Neuronal stem cell (in vitro differentiated cells): ENCODE data around the gene GABRA4. TPM values are rescaled to one million over a fixed set of nuclear protein-coding genes. Genes with fewer than 3 reads are reported as not detected.

Experiments
- DNase-seq: peaks from one replicate; pipeline ENCODE4 v3.0.0-alpha.2; 2013; ENCODE audit warnings: low spot score
- H2AFZ ChIP-seq: one replicate; pipeline ENCODE4 v1.6.1; 2013; ENCODE audit warnings: mild to moderate bottlenecking, low read length, inconsistent platforms
- H2AK5ac ChIP-seq: 2 replicates; pipeline ENCODE4 v1.6.1; 2013; ENCODE audit warnings: low read depth, mild to moderate bottlenecking, inconsistent platforms, low read length, moderate library complexity, mixed read lengths
- H2BK120ac ChIP-seq: 2 replicates; pipeline ENCODE4 v1.6.1; 2013; ENCODE audit warnings: low read depth, mild to moderate bottlenecking, inconsistent platforms, low read length, moderate library complexity, mixed read lengths
- H2BK12ac ChIP-seq: one replicate; pipeline ENCODE4 v1.6.1; 2013; ENCODE audit warnings: low read length, inconsistent platforms
- H2BK15ac ChIP-seq: 2 replicates; pipeline ENCODE4 v1.6.1; 2013; ENCODE audit warnings: mild to moderate bottlenecking, low read length, inconsistent platforms, mixed read lengths
- H2BK5ac ChIP-seq: one replicate; pipeline ENCODE4 v1.6.1; 2013; ENCODE audit warnings: inconsistent platforms, mild to moderate bottlenecking, low read length, moderate library complexity
- H3K14ac ChIP-seq: one replicate; pipeline ENCODE4 v1.6.1; 2013; ENCODE audit warnings: low read length, inconsistent platforms
- H3K18ac ChIP-seq: 2 replicates; pipeline ENCODE4 v1.6.1; 2013; ENCODE audit warnings: low read length, inconsistent platforms
- H3K23ac ChIP-seq: 2 replicates; pipeline ENCODE4 v1.6.1; 2013; ENCODE audit warnings: low read depth, mild to moderate bottlenecking, mixed read lengths, low read length, inconsistent platforms; ENCODE audit not compliant: poor library complexity
- H3K27ac ChIP-seq: replicated peaks from 3 replicates; pipeline ENCODE4 v1.5.1; 2013; ENCODE audit warnings: low read length, inconsistent platforms
- H3K27me3 ChIP-seq, 3 experiments: 2 replicates each; pipeline ENCODE4 v1.6.1; 2013; ENCODE audit warnings: low read length in 3 of 3, mild to moderate bottlenecking in 2 of 3, inconsistent platforms in 1 of 3, low read depth in 1 of 3, mixed read lengths in 1 of 3, moderate library complexity in 1 of 3; ENCODE audit not compliant: control insufficient read depth in 3 of 3, insufficient read depth in 3 of 3
- H3K36me3 ChIP-seq, 2 donors: replicated peaks in 1 of 2; 2 replicates each; pipeline ENCODE4 v1.6.1; 2013; ENCODE audit warnings: low read length in 2 of 2; ENCODE audit not compliant: control insufficient read depth in 2 of 2, insufficient read depth in 2 of 2
- H3K4ac ChIP-seq: 2 replicates; pipeline ENCODE4 v1.6.1; 2013; ENCODE audit warnings: inconsistent platforms, mild to moderate bottlenecking, low read length, moderate library complexity
- H3K4me1 ChIP-seq, 2 donors: 1 replicate in 1 of 2; 2 replicates in 1 of 2; pipeline ENCODE4 v1.6.1; 2013; ENCODE audit warnings: low read length in 2 of 2, low read depth in 1 of 2; ENCODE audit not compliant: control insufficient read depth in 2 of 2, insufficient read depth in 1 of 2
- H3K4me2 ChIP-seq: one replicate; pipeline ENCODE4 v1.6.1; 2013; ENCODE audit warnings: mild to moderate bottlenecking, low read length, inconsistent platforms; ENCODE audit not compliant: insufficient read depth, poor library complexity, severe bottlenecking
- H3K4me3 ChIP-seq, 2 donors: 2 replicates each; pipeline ENCODE4 v1.5.1; 2013; ENCODE audit warnings: low read length in 2 of 2, mild to moderate bottlenecking in 2 of 2, inconsistent platforms in 1 of 2, moderate library complexity in 1 of 2
- H3K79me1 ChIP-seq: one replicate; pipeline ENCODE4 v1.6.1; 2013; ENCODE audit warnings: low read depth, mild to moderate bottlenecking, inconsistent platforms, low read length, moderate library complexity
- H3K9ac ChIP-seq: one replicate; pipeline ENCODE4 v1.6.1; 2013; ENCODE audit warnings: mild to moderate bottlenecking, low read depth, low read length, inconsistent platforms; ENCODE audit not compliant: poor library complexity
- H3K9me3 ChIP-seq, 2 donors: replicated peaks in 1 of 2; 2 replicates each; pipeline versions ENCODE3 to v1.6.1; 2013; ENCODE audit warnings: low read length in 2 of 2, mild to moderate bottlenecking in 2 of 2, inconsistent platforms in 1 of 2, low read depth in 1 of 2, mixed read lengths in 1 of 2, moderate library complexity in 1 of 2; ENCODE audit not compliant: control insufficient read depth in 2 of 2, insufficient read depth in 1 of 2
- H4K8ac ChIP-seq: one replicate; pipeline ENCODE4 v1.6.1; 2013; ENCODE audit warnings: low read depth, mild to moderate bottlenecking, inconsistent platforms, low read length, moderate library complexity
- H4K91ac ChIP-seq: one replicate; pipeline ENCODE4 v1.6.1; 2013; ENCODE audit warnings: low read length, low read depth, mild to moderate bottlenecking, inconsistent platforms; ENCODE audit not compliant: poor library complexity
- WGBS, 2 donors: extraction: QIAGEN DNeasy Blood & Tissue Kit; methylation state at CpG; one replicate each; pipeline ENCODE4 v1.1.7; 2013; ENCODE audit warnings: missing lambda C conversion rate in 2 of 2, mixed read lengths in 1 of 2; ENCODE audit not compliant: insufficient read length in 2 of 2, insufficient replicate concordance in 1 of 2; ENCODE audit errors: extremely low coverage in 2 of 2; 5-methylcytosine and 5-hydroxymethylcytosine counted together
- polyA plus RNA-seq, 2 experiments: library from polyadenylated mRNA; stranded (reverse); fragments of 200-250 nt; gene quantifications; one replicate each; pipeline ENCODE4 v1.2.3, GENCODE V29; 2013

GABRA4 gene
- not detected for polyA plus RNA-seq (2013, experiment 1 of 2)
- polyA plus RNA-seq (2013, experiment 2 of 2): not detected

GRCh38 chr4:46993075-46994006 is at the start of gene GABRA4:
GABRA4 (minus strand) TSS chr4:46993581; CDS start chr4:46993424, 157 bp downstream.
- Histone ChIP-seq H3K4me1 (peaks cover 0 to 9% of the 10 kb centered on the region in 2 donors), H3K18ac (peak within 1 kb of the TSS; percentile 60), H4K91ac (no peak within 1 kb of the TSS), H2AFZ (peak within 1 kb of the TSS; percentile 53), H3K23ac (peak within 1 kb of the TSS; percentile 67), H2BK15ac (peak within 1 kb of the TSS; percentile 27), H3K4me2 (peak within 1 kb of the TSS; percentile 95), H3K27ac (no peak within 1 kb of the TSS), H3K14ac (peak within 1 kb of the TSS; percentile 23), H2BK5ac (peak within 1 kb of the TSS; percentile 69), H2BK12ac (no peak within 1 kb of the TSS), H3K4me3 (peak within 1 kb of the TSS; percentile 17 to 77), H3K27me3 (peaks cover 16 to 50% (median 36%) of the 10 kb centered on the region in 3 experiments), H3K4ac (no peak within 1 kb of the TSS), H3K79me1 (no peaks in the 10 kb centered on the region), H3K9ac (peak within 1 kb of the TSS; percentile 84), H3K9me3 (peaks cover 0 to 2% of the 10 kb centered on the region in 2 donors), H2AK5ac (no peak within 1 kb of the TSS), H4K8ac (no peak within 1 kb of the TSS), H2BK120ac (no peak within 1 kb of the TSS), H3K36me3 (no peaks in the 10 kb centered on the region)
- WGBS, 2 donors: no CpG with 5 or more reads among the region's 67 CpGs
- peak; percentile 35 for DNase-seq

- no peak overlapping the region for H2BK12ac ChIP-seq
- no peak overlapping the region for H3K14ac ChIP-seq
- H4K91ac ChIP-seq: no peak overlapping the region
- no peaks in the 10 kb centered on the region for H3K79me1 ChIP-seq
- no peak overlapping the region for H3K4me3 ChIP-seq
- no peaks in the 10 kb centered on the region for H3K36me3 ChIP-seq
- H3K27me3 ChIP-seq: no peaks in the 10 kb centered on the region
- H3K9me3 ChIP-seq: no peaks in the 10 kb centered on the region
- H3K4me2 ChIP-seq: no peak overlapping the region
- H3K4ac ChIP-seq: no peak overlapping the region
- H2AK5ac ChIP-seq: no peak overlapping the region
- no peak overlapping the region for H3K18ac ChIP-seq
- WGBS, 2 donors: no CpG with 5 or more reads among the region's 3 CpGs
- no peak overlapping the region for H3K23ac ChIP-seq
- no peak overlapping the region for H2AFZ ChIP-seq
- no peak overlapping the region for H2BK5ac ChIP-seq
- H2BK120ac ChIP-seq: no peak overlapping the region
- H4K8ac ChIP-seq: no peak overlapping the region
- no peak overlapping the region for H3K9ac ChIP-seq
- DNase-seq: no peak
- no peak overlapping the region for H2BK15ac ChIP-seq
- no peak overlapping the region for H3K27ac ChIP-seq
- no peaks in the 10 kb centered on the region for H3K4me1 ChIP-seq
Measured at GRCh38 chr4:47040828-47041227, 47.4 kb upstream of the GABRA4 start.

GRCh38 chr4:47038263-47038662 is 44.9 kb upstream of the GABRA4 start:
- DNase-seq: no peak
- no peak overlapping the region for H4K91ac ChIP-seq
- H3K4me2 ChIP-seq: no peak overlapping the region
- no peak overlapping the region for H2AK5ac ChIP-seq
- no peaks in the 10 kb centered on the region for H3K4me1 ChIP-seq
- H3K36me3 ChIP-seq: no peaks in the 10 kb centered on the region
- no peaks in the 10 kb centered on the region for H3K79me1 ChIP-seq
- H2BK120ac ChIP-seq: no peak overlapping the region
- H2AFZ ChIP-seq: no peak overlapping the region
- H3K18ac ChIP-seq: no peak overlapping the region
- H3K27ac ChIP-seq: no peak overlapping the region
- no peak overlapping the region for H3K4ac ChIP-seq
- no CpG with 5 or more reads among the region's 1 CpG for WGBS, 2 donors
- no peak overlapping the region for H4K8ac ChIP-seq
- peaks cover 0 to 2% (median 0%) of the 10 kb centered on the region in 3 experiments for H3K27me3 ChIP-seq
- no peak overlapping the region for H2BK5ac ChIP-seq
- H3K14ac ChIP-seq: no peak overlapping the region
- H3K4me3 ChIP-seq: no peak overlapping the region
- no peak overlapping the region for H3K9ac ChIP-seq
- no peak overlapping the region for H2BK12ac ChIP-seq
- no peaks in the 10 kb centered on the region for H3K9me3 ChIP-seq
- H2BK15ac ChIP-seq: no peak overlapping the region
- no peak overlapping the region for H3K23ac ChIP-seq

- no peak overlapping the region for H3K18ac ChIP-seq
- H2AFZ ChIP-seq: peak overlapping the region; percentile 90
- H3K23ac ChIP-seq: peak overlapping the region; percentile 17
- H2BK5ac ChIP-seq: no peak overlapping the region
- H4K91ac ChIP-seq: no peak overlapping the region
- WGBS, 2 donors: no CpG with 5 or more reads among the region's 47 CpGs
- peak overlapping the region; percentile 64 for H3K9ac ChIP-seq
- no peak overlapping the region for H3K14ac ChIP-seq
- H2BK15ac ChIP-seq: no peak overlapping the region
- peak overlapping the region; percentile 84 for H3K4me2 ChIP-seq
- H3K4me3 ChIP-seq: peak overlapping the region; percentile 40 to 87
- no peaks in the 10 kb centered on the region for H3K79me1 ChIP-seq
- no peak overlapping the region for H2BK12ac ChIP-seq
- H3K27ac ChIP-seq: no peak overlapping the region
- H3K4me1 ChIP-seq: peaks cover 2 to 10% of the 10 kb centered on the region in 2 donors
- no peak overlapping the region for H3K4ac ChIP-seq
- no peak overlapping the region for H4K8ac ChIP-seq
- H3K27me3 ChIP-seq: peaks cover 0 to 34% (median 4%) of the 10 kb centered on the region in 3 experiments
- H3K36me3 ChIP-seq: no peaks in the 10 kb centered on the region
- no peaks in the 10 kb centered on the region for H3K9me3 ChIP-seq
- H2BK120ac ChIP-seq: no peak overlapping the region
- peak; percentile 75 for DNase-seq
- H2AK5ac ChIP-seq: no peak overlapping the region
Measured at GRCh38 chr4:47032405-47033106, 39.2 kb upstream of the GABRA4 start.
